HEK293 (cell line): ENCODE results near the gene CASP14.

Source experiments
- ATF2 ChIP-seq: fragments of 450-650 bp; formaldehyde crosslinking; IDR thresholded peaks from 2 replicates; pipeline ENCODE4 v1.5.1; 2016; ENCODE audit warnings: missing biosample characterization, missing genetic modification characterization, low read depth
- BCL6B ChIP-seq: fragments of 450-650 bp; formaldehyde crosslinking; IDR thresholded peaks from 2 replicates; pipeline ENCODE4 v1.5.1; 2017; ENCODE audit warnings: missing biosample characterization, missing genetic modification characterization
- CTCF ChIP-seq: fragments of 450-650 bp; formaldehyde crosslinking; IDR thresholded peaks from 2 replicates; pipeline ENCODE4 v1.5.1; 2016; ENCODE audit warnings: missing biosample characterization, missing genetic modification characterization
- FEZF1 ChIP-seq: fragments of 450-650 bp; formaldehyde crosslinking; IDR thresholded peaks from 2 replicates; pipeline ENCODE4 v1.5.1; 2016; ENCODE audit warnings: missing biosample characterization, missing genetic modification characterization
- GLI2 ChIP-seq: fragments of 450-650 bp; formaldehyde crosslinking; IDR thresholded peaks from 2 replicates; pipeline ENCODE4; 2017; ENCODE audit warnings: missing biosample characterization, missing genetic modification characterization, low read depth, borderline replicate concordance
- KLF1 ChIP-seq: fragments of 450-650 bp; formaldehyde crosslinking; IDR thresholded peaks from 2 replicates; pipeline ENCODE4 v1.5.1; 2016; ENCODE audit warnings: missing biosample characterization, missing genetic modification characterization
- PRDM1 ChIP-seq: fragments of 450-650 bp; formaldehyde crosslinking; IDR thresholded peaks from 2 replicates; pipeline ENCODE4; 2016; ENCODE audit warnings: missing biosample characterization, missing genetic modification characterization
- PRDM10 ChIP-seq: fragments of 450-650 bp; formaldehyde crosslinking; IDR thresholded peaks from 2 replicates; pipeline ENCODE4 v1.5.1; 2016; ENCODE audit warnings: missing biosample characterization, missing genetic modification characterization
- REPIN1 ChIP-seq: fragments of 450-650 bp; formaldehyde crosslinking; IDR thresholded peaks from 2 replicates; pipeline ENCODE4 v1.5.1; 2017; ENCODE audit warnings: missing biosample characterization, missing genetic modification characterization, low read depth
- SP3 ChIP-seq: fragments of 450-650 bp; formaldehyde crosslinking; IDR thresholded peaks from 2 replicates; pipeline ENCODE4 v1.5.1; 2016; ENCODE audit warnings: missing biosample characterization, missing genetic modification characterization
- TRIM28 ChIP-seq: IDR thresholded peaks from 2 replicates; pipeline ENCODE4 v1.6.1; 2011; ENCODE audit warnings: low read length, control low read depth, borderline replicate concordance
- YY1 ChIP-seq: fragments of 450-650 bp; formaldehyde crosslinking; IDR thresholded peaks from 2 replicates; pipeline ENCODE4 v1.5.1; 2018; ENCODE audit warnings: missing biosample characterization, missing genetic modification characterization
- ZNF138 ChIP-seq: fragments of 450-650 bp; formaldehyde crosslinking; IDR thresholded peaks from 2 replicates; pipeline ENCODE4 v1.5.1; 2016; ENCODE audit warnings: missing biosample characterization, missing genetic modification characterization, borderline replicate concordance
- ZNF146 ChIP-seq: fragments of 450-650 bp; formaldehyde crosslinking; IDR thresholded peaks from 2 replicates; pipeline ENCODE4 v1.5.1; 2016; ENCODE audit warnings: missing biosample characterization, missing genetic modification characterization
- ZNF184 ChIP-seq: fragments of 450-650 bp; IDR thresholded peaks from 2 replicates; pipeline ENCODE4 v1.5.1; 2018; ENCODE audit warnings: missing biosample characterization, mild to moderate bottlenecking, missing genetic modification characterization
- ZNF223 ChIP-seq: fragments of 450-650 bp; formaldehyde crosslinking; IDR thresholded peaks from 2 replicates; pipeline ENCODE4 v1.5.1; 2016; ENCODE audit warnings: missing biosample characterization, missing genetic modification characterization
- ZNF266 ChIP-seq: fragments of 450-650 bp; formaldehyde crosslinking; IDR thresholded peaks from 2 replicates; pipeline ENCODE4 v1.5.1; 2016; ENCODE audit warnings: missing biosample characterization, missing genetic modification characterization, low read depth
- ZNF335 ChIP-seq: fragments of 450-650 bp; formaldehyde crosslinking; conservative IDR thresholded peaks from 2 replicates; pipeline ENCODE4 v1.5.1; 2016; ENCODE audit warnings: missing biosample characterization, missing genetic modification characterization
- ZNF398 ChIP-seq: fragments of 450-650 bp; formaldehyde crosslinking; IDR thresholded peaks from 2 replicates; pipeline ENCODE4 v1.5.1; 2017; ENCODE audit warnings: missing biosample characterization, missing genetic modification characterization
- ZNF513 ChIP-seq: fragments of 450-650 bp; IDR thresholded peaks from 2 replicates; pipeline ENCODE4 v1.5.1; 2018; ENCODE audit warnings: missing biosample characterization, missing genetic modification characterization
- ZNF580 ChIP-seq: fragments of 450-650 bp; formaldehyde crosslinking; IDR thresholded peaks from 2 replicates; pipeline ENCODE4 v1.5.1; 2016; ENCODE audit warnings: missing biosample characterization, missing genetic modification characterization
- ZNF623 ChIP-seq: fragments of 450-650 bp; formaldehyde crosslinking; IDR thresholded peaks from 2 replicates; pipeline ENCODE4 v1.5.1; 2016; ENCODE audit warnings: missing biosample characterization, missing genetic modification characterization
- ZNF629 ChIP-seq: fragments of 450-650 bp; formaldehyde crosslinking; IDR thresholded peaks from 2 replicates; pipeline ENCODE4 v1.5.1; 2017; ENCODE audit warnings: missing biosample characterization, missing genetic modification characterization
- ZNF791 ChIP-seq: fragments of 450-650 bp; formaldehyde crosslinking; IDR thresholded peaks from 2 replicates; pipeline ENCODE4 v1.5.1; 2016; ENCODE audit warnings: missing biosample characterization, missing genetic modification characterization
- ZSCAN16 ChIP-seq: fragments of 450-650 bp; formaldehyde crosslinking; IDR thresholded peaks from 2 replicates; pipeline ENCODE4 v1.5.1; 2016; ENCODE audit warnings: missing biosample characterization, missing genetic modification characterization
- ZSCAN18 ChIP-seq: fragments of 450-650 bp; formaldehyde crosslinking; IDR thresholded peaks from 2 replicates; pipeline ENCODE4 v1.5.1; 2016; ENCODE audit warnings: missing biosample characterization, missing genetic modification characterization

The CASP14 gene

GRCh38 chr19:15107061-15108010 lies 58.1 kb downstream of the CASP14 start, which contains the start of gene SYDE1 (continued):
- TF ChIP-seq ZSCAN16 (tag by site-specific recombination), result no peak
- no peak for TF ChIP-seq ZNF629 (tag by site-specific recombination)
- TF ChIP-seq ZSCAN18 (tag by site-specific recombination), result no peak
- no peak for TF ChIP-seq KLF1 (tag by site-specific recombination)
- TF ChIP-seq ATF2 (tag by site-specific recombination), result no peak
- no peak for TF ChIP-seq TRIM28
- TF ChIP-seq ZNF138 (tag by site-specific recombination), result no peak
- no peak for TF ChIP-seq PRDM1
- no peak for TF ChIP-seq ZNF623
- no peak for TF ChIP-seq ZNF184 (tag by site-specific recombination)
- no peak for TF ChIP-seq PRDM10 (tag by site-specific recombination)
- no peak for TF ChIP-seq ZNF513 (tag by site-specific recombination)
- TF ChIP-seq REPIN1, result no peak
- TF ChIP-seq ZNF335 (tag by site-specific recombination), result peak; percentile 86
- peak; percentile 25; the same call in 1 of the 2 replicates for TF ChIP-seq ZNF398 (tag by site-specific recombination)
- TF ChIP-seq YY1 (tag by site-specific recombination), result no peak
- TF ChIP-seq ZNF791 (tag by site-specific recombination), result no peak
- TF ChIP-seq ZNF146 (tag by site-specific recombination), result no peak
- no peak for TF ChIP-seq CTCF (tag by site-specific recombination)
- TF ChIP-seq FEZF1 (tag by site-specific recombination), result no peak
- TF ChIP-seq SP3, result peak; percentile 39; the same call in 1 of the 2 replicates
- no peak for TF ChIP-seq ZNF266 (tag by site-specific recombination)
- TF ChIP-seq GLI2 (tag by site-specific recombination), result no peak
- no peak for TF ChIP-seq ZNF223 (tag by site-specific recombination)
- no peak for TF ChIP-seq BCL6B (tag by site-specific recombination)
- TF ChIP-seq ZNF580, result no peak
